UCSD-AML1 (cell line): Measurements from ENCODE around the gene TECPR1.

Experiments
- DNase-seq: peaks from one replicate; lab custom pipeline; 2025; ENCODE audit not compliant: unreplicated experiment; lab: John Stamatoyannopoulos, UW

The TECPR1 gene, protein sequence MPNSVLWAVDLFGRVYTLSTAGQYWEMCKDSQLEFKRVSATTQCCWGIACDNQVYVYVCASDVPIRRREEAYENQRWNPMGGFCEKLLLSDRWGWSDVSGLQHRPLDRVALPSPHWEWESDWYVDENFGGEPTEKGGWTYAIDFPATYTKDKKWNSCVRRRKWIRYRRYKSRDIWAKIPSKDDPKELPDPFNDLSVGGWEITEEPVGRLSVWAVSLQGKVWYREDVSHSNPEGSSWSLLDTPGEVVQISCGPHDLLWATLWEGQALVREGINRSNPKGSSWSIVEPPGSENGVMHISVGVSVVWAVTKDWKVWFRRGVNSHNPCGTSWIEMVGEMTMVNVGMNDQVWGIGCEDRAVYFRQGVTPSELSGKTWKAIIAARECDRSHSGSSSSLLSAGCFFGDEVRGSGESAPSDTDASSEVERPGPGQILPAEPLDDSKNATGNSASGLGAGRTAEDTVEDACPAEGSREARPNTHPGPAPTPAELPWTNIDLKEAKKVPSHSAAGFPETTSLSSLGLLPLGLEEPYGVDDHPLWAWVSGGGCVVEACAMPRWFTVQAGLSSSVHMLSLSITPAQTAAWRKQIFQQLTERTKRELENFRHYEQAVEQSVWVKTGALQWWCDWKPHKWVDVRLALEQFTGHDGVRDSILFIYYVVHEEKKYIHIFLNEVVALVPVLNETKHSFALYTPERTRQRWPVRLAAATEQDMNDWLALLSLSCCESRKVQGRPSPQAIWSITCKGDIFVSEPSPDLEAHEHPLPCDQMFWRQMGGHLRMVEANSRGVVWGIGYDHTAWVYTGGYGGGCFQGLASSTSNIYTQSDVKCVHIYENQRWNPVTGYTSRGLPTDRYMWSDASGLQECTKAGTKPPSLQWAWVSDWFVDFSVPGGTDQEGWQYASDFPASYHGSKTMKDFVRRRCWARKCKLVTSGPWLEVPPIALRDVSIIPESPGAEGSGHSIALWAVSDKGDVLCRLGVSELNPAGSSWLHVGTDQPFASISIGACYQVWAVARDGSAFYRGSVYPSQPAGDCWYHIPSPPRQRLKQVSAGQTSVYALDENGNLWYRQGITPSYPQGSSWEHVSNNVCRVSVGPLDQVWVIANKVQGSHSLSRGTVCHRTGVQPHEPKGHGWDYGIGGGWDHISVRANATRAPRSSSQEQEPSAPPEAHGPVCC

DNA sequence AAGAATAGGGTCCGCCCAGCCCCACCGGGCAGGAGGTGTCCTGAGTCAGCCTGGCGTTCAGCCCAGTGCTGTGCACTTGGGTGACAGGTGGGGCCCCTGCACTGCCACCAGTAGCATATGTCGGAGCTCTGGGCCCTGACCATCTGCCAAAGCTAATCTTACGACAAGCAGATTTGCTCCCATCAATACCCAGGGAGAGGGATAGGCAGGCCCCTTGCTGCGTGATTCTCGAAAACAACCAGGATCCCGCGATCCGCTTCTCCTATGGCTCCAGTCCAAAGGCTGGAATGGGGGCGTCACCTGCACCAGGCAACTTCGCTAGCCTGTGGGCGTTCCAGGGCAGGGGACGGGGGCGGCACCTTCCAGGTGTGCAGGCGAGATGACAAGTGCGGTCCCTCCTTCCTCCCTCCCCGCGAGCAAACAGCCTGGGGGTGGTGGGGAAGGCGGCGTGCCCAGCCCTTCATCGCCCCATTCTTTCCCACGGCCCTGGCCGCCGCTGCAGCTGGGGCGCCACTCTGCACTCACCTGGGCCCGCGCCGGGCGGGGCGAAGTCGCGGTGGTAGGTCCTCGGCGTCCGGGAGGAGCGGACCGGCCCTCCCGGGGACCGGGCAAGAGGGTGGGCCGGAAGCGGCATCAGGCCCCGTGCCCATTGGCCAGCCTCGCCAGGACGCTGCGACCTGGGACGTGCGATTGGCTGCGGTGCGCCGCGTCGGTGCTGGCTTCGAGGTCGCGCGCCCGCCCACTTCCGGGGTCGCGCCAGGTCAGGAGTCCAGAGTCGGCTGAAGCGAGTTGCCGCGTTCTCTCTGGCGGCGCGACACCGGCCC is at the start of gene TECPR1:
TSS of gene TECPR1 (minus strand) at position 632 of the 824 bp plus-strand sequence. CDS start 6,086 bp downstream, outside the sequence.
- peak; percentile 81 for DNase-seq

DNA sequence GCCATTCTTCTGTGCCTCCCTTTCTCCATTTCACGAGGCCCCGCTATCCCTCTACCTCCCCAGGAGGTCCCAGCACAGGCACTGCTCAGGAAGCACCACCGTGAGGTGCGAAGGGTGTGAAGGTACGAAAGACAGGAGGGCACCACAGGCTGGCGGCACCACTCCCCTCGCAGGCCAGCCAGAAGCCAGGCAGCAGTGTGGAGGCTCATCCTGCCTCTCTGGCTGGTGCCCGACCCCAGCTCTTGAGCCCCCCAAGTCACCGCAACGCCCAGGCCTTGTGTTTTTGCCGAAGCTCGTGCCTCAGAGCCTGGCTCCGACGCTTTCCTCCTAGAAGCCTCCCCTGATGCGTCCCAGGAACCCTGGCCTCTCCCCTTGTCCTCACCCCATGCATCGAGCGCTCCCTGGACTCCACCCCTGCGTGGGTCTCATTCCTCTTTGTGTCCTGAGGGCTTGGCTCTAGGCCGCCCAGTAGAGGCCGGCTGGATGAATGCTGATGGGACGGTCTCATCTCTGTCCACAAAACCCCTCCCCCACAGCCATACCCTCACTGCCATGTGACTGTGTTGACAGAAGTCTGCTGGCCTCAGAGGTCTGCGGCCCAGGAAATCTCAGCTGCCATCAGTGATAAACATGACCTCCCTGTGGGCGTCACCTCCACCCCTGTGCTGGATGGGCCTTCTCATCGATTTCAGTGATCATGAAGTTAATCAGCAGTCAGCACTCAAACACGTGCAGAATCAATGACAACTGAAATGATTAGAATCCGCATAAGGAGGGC is 48.8 kb upstream of the TECPR1 start:
- no peak for DNase-seq

DNA sequence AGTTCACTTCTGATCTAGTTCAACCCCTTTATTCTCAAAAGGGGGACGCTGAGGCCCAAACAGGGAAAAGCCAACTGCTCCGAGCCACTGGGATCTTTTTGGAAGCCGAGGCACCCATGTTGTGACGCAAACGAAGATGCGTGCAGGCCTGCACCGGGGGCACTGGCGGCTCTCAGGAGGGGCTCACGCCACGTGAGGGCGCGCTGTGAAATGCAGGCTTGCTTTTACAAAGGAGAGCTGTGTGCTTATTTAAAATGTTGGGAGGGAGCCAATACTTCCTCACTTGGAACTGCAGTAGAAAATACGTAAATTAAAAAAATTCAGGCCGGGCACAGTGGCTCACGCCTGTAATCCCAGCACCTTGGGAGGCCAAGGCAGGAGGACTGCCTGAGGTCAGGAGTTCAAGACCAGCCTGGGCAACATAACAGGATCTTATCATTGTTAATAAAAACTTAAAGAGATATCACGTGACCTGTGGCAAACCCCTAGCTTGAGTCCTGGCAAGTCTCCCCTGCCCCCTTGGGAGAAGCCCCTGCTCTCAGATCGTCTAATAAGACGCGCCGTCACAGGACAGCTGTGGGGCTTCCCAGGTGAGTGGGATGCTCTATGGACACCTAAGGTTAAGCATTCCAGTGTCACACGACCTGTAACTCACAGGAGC is 45.7 kb upstream of the TECPR1 start:
- no peak for DNase-seq

DNA sequence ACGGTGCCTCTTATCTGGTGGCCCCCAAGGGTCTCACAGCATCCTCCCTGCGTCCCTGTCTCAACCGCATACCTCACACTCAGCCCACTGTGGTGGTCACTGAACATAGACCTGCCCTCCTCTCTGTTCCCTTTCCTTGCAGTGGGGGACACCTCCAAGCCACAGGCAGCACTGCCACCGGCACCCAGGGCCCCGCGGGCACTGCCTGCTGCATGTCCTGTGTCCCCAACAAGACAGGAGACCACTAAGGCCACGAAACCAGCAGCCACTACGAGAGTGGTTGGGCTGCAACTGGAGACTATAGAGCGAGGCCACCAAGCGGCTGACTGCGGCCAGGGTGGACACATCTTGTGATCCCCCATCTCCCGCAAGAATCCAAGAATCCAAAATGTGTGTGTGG is 44.8 kb upstream of the TECPR1 start:
- no peak for DNase-seq

DNA sequence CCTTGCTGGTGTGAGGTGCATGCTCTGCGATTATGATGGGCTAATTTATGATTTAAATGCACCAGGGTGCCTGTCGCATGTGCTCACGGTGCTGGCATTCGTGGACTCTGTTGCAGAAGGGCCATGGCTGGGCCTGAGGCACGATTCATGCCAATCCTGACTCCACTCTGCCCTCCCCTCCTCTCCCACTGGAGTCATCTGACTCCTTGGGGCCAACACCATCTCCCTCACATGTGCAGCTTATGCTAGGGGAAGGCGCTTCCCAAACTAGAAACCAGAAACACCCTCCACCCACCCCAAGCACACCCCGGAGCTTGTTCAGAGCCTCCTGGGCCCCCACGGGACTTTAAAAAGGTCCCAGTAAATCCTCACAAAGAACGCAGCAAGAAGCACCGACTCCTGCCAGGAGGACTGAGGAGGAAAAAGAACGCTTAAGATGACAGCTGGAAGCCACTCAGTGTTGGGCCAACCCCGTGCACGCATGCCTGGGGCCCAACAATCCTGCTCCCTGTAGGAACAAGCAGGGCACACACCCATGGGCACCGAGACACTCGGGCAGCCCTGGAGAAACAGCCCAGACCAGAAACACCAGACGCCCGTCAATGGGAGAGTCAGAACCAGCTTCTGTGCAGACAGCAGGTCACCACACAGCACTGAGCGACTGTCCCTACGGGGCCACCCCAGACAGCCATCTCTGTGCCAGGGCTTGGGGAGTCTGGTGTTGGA is 43.6 kb upstream of the TECPR1 start:
- DNase-seq: no peak

DNA sequence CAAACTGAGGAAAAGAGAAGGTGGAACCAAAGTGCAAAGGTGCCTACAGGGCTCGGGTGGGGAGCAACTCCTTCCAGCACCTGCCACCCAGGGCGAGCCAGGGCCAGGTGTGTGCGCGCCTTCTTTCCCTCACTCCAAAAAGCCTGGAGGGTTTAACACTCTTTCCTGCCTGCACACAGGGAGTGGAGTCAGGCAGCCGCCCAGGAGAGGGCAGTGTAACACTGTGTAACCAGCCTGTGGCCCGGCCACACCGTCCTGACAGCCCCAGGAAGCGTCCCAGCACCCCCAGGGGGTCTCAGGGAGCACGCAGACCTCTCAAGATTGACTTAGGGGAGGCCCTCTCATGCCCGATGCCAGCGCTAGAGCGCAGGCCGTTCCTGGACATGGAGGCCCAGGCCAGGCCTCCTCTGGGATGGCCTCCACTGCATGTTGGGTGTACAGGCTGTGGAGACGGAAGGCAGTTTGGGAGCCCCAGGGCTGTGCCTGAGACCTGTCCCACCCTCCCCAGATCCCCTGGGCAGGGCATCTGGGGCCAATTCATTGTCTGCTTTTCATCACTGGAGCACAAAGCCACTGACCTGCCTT is 42.9 kb upstream of the TECPR1 start:
- peak; percentile 21 for DNase-seq

DNA sequence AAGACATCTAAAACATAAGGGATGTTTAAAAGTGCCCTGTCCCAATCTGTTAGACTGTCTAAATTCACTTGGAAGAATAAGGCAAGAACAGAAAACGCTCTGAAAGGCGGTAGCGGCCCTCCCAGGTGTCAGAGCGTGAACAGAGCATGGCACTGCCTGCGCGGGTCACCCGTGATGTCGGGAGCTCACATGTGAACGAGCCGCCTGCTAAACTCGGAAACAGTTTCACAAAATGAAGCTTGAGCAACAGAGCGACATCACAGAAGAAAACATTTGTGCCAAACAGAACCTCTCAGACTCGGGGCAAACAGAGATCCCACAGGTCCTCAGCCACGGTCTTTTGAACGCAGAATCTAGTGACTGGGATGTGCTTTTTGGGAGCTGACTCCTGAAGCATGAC is 42.3 kb upstream of the TECPR1 start:
- no peak for DNase-seq

DNA sequence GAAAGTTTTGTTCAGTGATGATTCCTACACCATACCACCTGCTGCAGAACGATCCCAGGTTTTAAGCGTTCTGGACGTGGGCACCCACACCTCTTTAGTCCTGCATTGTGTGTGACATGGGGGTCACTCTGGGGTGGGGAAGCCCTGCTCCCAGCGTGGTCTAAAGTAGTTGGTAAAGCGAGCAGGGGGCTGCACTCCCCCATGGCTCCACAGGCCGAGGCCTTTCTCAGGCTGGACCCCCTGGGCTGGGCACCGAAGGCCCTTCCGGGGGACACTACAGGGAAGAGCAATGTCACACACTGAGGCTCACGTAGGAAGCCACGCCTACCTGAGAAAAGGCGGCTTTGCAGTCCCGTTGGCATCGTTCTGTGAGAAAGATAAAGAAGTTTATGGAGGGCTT is 41.7 kb upstream of the TECPR1 start:
- DNase-seq: no peak

DNA sequence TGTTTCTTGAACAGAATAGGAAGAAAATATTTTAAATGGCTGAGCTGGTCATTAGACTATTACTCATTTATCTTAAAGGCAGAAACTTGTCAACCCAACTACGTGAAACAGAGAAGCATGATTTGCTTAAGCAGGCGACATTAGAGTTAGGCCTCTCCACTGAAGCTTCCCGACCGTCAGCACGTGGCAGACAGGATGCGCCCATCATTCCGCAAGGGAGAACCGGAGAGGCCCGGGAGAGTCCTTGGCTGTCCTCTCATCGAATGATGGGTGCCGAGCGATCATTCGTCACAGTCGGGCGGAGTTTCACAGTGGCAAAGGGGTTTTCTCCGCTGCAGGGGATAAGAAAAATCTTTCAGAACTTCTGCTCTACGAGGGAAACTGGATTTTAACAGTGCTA is 41.2 kb upstream of the TECPR1 start:
- no peak for DNase-seq

DNA sequence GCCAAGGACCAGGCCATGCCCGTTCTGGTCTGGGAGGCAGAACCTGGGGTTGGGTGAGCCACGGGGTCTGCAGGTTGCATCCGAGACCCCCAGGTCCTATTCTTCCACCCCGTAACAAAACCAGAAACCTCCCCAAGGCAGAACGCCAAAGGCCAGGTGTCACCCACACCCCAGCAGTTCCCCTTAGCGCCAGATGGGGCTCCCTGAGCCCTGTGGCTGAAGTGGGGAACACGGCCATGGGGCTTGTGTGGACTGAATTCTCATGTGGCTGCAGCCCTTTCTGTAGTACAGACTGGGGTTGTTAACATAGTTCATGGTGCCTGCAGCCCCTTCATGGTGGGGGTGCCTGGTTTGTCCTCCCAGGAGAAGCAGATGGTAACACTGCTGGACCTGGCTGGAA is 39.7 kb upstream of the TECPR1 start:
- no peak for DNase-seq

DNA sequence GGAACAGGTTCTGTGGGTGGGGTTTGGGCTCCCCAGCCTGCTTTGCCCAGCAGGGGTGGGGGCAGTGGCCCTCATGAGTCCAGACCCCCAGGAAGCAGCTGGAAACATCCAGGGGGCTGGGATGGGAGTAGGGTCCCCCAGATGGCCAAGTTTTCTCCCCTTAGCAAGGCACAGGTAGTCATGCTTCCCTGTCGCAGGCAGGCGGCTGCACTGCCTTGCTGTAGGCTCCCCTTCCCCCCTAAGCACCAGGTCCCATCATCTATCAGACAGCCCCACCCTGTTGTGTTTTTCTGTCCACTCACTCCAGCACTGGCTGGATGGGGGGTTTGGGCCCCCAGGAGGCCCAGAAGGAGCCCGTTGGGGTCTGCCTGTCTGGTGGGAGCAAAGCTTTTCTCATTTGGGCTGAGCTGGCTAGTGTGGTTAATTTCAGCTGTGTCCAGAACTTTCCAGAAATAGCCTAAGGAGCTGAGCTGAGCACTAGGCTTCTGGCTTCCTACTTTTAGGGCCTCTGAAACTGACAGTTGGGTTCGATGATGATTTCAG is 37.4 kb upstream of the TECPR1 start:
- DNase-seq: no peak

DNA sequence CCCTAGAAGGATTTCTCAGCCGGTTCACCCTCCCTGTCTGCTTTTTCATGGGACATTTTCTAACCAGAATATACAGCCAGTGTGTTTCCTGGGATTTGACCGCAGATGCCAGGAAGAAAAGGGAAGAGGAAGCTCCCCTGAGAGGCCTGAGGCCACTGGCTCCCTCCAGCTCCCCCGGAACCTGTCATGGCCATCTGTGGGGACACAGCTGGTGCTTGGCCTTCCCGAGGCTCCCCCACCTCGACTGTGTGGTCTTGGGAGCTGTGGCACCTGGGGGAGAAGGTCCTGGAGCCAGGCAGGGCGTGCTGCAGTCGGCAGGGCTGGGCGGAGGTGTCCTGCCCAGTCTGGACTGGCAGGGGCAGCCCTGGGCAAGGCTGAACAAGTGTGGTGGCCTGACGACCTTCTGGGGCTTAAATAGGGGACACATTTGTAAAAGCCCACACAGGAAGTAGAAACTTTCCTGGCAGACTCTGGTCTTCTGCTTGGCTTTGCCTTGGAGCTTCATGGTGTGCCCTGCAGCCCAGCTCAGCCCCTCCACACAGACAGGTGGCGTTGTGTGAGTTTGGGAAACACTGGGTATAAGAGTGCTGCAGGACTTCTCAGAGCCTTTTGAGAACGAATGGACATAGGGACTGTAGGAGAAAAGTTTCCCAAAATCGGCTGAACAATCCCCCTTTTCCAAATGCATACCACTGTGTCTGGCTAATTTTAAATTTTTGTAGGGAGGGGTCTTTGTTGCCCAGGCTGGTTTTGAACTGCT is 36.2 kb upstream of the TECPR1 start:
- peak; percentile 25 for DNase-seq

DNA sequence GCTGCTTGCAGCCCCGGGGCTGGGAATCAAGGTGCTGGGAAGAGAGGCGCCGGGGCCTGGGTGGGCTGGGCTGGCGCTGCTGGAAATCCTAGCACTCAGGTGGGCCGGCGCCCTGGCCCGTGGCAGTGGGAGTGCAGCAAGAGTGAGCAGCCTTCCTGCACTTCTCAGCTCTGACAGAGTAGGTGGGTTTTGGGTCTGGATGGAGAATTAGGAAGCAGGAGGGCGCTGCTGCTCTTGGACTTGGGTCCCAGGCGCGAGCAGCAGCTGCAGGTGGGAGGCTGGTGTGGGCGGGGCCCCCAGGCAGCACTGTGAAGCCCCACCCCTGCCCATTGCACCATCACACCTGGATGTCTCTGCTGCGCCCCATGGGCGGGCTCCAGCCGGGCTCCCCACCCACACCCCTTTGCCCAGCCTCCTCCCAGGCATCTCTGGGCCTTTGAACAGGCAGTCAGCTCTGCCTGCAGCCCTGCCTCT is 35.5 kb upstream of the TECPR1 start:
- no peak for DNase-seq

DNA sequence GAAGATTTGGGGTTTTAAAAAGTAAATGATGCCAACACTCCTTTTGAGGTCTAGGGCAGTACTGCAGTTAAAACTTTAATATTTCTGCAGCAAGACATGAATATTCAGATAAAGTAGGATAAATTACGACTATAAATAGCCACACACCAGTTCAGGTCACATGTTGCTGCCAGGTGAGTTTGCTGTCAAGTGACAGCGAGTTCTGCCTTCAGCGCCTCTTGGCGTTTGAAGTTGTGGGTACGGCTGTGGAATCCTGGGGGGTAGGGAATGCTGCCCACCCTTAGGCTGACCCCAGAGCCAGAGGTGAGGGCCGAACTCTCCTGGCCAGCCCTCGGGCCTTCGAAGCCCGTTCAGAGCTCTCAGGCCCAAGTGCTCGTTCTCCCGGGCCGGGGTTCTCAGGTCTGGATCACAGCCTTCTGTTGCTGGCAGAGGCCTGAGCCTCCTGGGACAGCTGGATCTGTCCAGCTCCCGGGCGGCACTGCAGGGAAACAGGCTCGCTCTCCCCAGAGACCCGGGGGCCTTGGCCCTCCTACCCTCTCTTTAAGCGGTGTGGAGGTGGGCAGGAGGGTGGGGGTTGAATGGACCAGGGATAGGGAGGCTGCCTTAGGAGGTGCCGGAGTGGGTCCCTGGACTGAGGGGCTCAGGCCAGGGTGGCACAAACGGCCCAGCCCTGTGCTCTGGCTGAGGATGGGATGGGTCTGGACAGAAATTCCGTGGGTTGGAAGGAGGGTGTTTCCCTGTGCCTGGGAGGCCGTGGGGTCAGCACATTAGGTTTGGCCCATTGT is 34.9 kb upstream of the TECPR1 start:
- no peak for DNase-seq

DNA sequence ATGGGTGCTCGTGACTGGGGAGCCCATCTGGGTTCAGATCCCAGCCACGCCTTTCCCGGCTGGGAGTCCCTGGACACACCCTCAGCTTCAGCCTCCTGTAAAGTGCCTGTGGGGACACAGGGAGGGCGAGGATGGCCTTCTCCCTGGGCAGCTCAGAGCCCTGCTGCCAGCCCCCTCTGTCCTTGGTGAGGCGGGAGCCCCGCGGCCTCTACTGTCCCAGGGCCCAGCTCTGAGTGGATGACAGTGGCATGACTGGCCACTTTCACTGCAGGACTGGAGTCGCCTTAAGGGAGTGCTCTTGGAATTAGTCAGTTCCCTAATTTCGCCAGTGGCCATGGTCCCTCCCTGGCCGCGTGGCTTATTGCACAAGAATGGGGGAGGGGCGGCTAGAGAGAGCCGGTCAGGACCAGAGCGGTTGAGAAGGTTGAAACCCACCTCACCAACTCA is 34.1 kb upstream of the TECPR1 start:
- DNase-seq: no peak
